Hematopoietic multipotent progenitor cell treated with erythropoietin and hydrocortisone succinate and interleukin-3 and kit ligand, for 17 days (in vitro differentiated cells): ENCODE data around the gene ADAMTS4.
"Not testable (repeated sequence)": the region's sequence is repeated elsewhere in the genome, so short reads cannot be mapped to it uniquely, and the experiment has no call there.

Source experiments
- DNase-seq: peaks from one replicate; pipeline ENCODE4 v3.0.0-alpha.2; 2015; ENCODE audit warnings: low spot score

The ADAMTS4 gene

GRCh38 chr1:161198897-161199431, at the start of gene ADAMTS4:
Gene ADAMTS4 (minus strand): TSS chr1:161199054. CDS start chr1:161198627, 427 bp downstream.
- DNase-seq, result no peak

GRCh38 chr1:161244888-161245287, 46.0 kb upstream of the ADAMTS4 start:
- DNase-seq, result no peak

- DNase-seq, result no peak
Measured at GRCh38 chr1:161242313-161242712, 43.5 kb upstream of the ADAMTS4 start.

- no peak for DNase-seq
Measured at GRCh38 chr1:161241682-161242081, 42.8 kb upstream of the ADAMTS4 start.

GRCh38 chr1:161238039-161238473, 39.2 kb upstream of the ADAMTS4 start, which contains the start of gene NR1I3:
Gene NR1I3 (minus strand): TSS chr1:161238203. CDS start chr1:161236565, 1,638 bp downstream.
- no peak for DNase-seq

GRCh38 chr1:161235957-161236775, 37.3 kb upstream of the ADAMTS4 start:
- DNase-seq, result no peak

- DNase-seq, result no peak
Measured at GRCh38 chr1:161233102-161233501, 34.2 kb upstream of the ADAMTS4 start.

GRCh38 chr1:161230762-161231161, 31.9 kb upstream of the ADAMTS4 start:
- no peak for DNase-seq

- DNase-seq, result no peak
Measured at GRCh38 chr1:161229896-161230295, 31.0 kb upstream of the ADAMTS4 start.

- no peak for DNase-seq
Measured at GRCh38 chr1:161228032-161228431, 29.2 kb upstream of the ADAMTS4 start.

- peak; percentile 89 for DNase-seq
Measured at GRCh38 chr1:161227196-161227871, 28.5 kb upstream of the ADAMTS4 start.

GRCh38 chr1:161226759-161227158, 27.9 kb upstream of the ADAMTS4 start:
- no peak for DNase-seq

- DNase-seq, result no peak
Measured at GRCh38 chr1:161226320-161226711, 27.5 kb upstream of the ADAMTS4 start.

- peak; percentile 96 for DNase-seq
Measured at GRCh38 chr1:161225534-161226319, 26.9 kb upstream of the ADAMTS4 start, which contains the start of gene TOMM40L. Gene TOMM40L (plus strand): TSS chr1:161226060. CDS start chr1:161226490, 430 bp downstream.

- no peak for DNase-seq
Measured at GRCh38 chr1:161225178-161225533, 26.3 kb upstream of the ADAMTS4 start.

- not testable (repeated sequence) for DNase-seq
Measured at GRCh38 chr1:161224695-161225087, 25.8 kb upstream of the ADAMTS4 start.

- no peak for DNase-seq
Measured at GRCh38 chr1:161223805-161224694, 25.2 kb upstream of the ADAMTS4 start.

GRCh38 chr1:161222175-161223019, 23.5 kb upstream of the ADAMTS4 start:
- DNase-seq, result no peak

GRCh38 chr1:161220002-161220401, 21.1 kb upstream of the ADAMTS4 start:
- no peak for DNase-seq
